BJ (cell line): Measurements from ENCODE around the gene DPF1. TPM values are rescaled to one million over a fixed set of nuclear protein-coding genes. Genes with fewer than 3 reads are reported as not detected.

Experiments used
- CTCF ChIA-PET: fragments of 350-600 bp; formaldehyde crosslinking; extraction: SDS; loops from one replicate; lab custom pipeline; 2021; ENCODE audit warnings: antibody characterized with exemption, inconsistent platforms; lab: Yijun Ruan, JAX
- POLR2A ChIA-PET: fragments of 300-600 bp; sonication (Branson Sonifier 250); formaldehyde crosslinking; extraction: SDS; loops from one replicate; lab custom pipeline; 2021; ENCODE audit warnings: antibody characterized with exemption; lab: Charles Lee
- DNase-seq: peaks from one replicate; pipeline ENCODE4 v3.0.0-alpha.2; 2011; ENCODE audit warnings: low read depth
- H3K27me3 ChIP-seq: 2 replicates; pipeline ENCODE4 v1.6.0; 2011; ENCODE audit warnings: low read length; ENCODE audit not compliant: control insufficient read depth, insufficient read depth
- H3K36me3 ChIP-seq: 2 replicates; pipeline ENCODE4 v1.5.1; 2011; ENCODE audit warnings: low read length; ENCODE audit not compliant: control insufficient read depth, insufficient read depth
- H3K4me3 ChIP-seq: 2 replicates; pipeline ENCODE4 v1.5.1; 2011; ENCODE audit warnings: low read depth, mild to moderate bottlenecking, control low read depth, low read length
- polyA plus RNA-seq: library from polyadenylated mRNA; depleted of rRNA; stranded (reverse); fragments of >200 nt; gene quantifications from 2 replicates; pipeline ENCODE4 v1.2.3, GENCODE V29; 2011
- TF ChIP-seq, protein P1 (sequence below): IDR thresholded peaks from 2 replicates; pipeline ENCODE4 v1.5.1; 2011; ENCODE audit warnings: low read depth, mild to moderate bottlenecking, control low read depth, inconsistent platforms, low read length, moderate library complexity; ENCODE audit not compliant: insufficient read depth

The DPF1 gene
- polyA plus RNA-seq, 1 experiment = 2.2 TPM

DNA sequence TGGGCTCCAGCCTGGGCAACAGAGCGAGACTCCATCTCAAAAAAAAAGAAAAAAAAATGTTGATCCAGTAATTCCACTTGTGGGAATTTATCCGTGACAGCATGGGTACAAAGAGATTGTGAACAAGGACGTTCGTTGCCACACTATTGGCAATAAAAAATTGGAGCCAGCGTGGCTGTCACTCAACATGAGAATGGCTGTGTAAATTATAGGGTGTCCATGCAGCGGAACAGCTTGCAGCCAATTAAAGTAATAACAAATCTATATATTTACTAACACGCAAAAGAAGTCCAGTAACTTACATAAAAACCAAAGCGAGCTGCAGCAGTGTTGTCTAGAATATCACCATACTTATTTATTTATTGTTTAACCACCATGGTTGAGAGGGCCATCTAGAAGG lies 19.3 kb downstream of the DPF1 start:
- DNase-seq = no peak
- TF ChIP-seq, protein P1, sequence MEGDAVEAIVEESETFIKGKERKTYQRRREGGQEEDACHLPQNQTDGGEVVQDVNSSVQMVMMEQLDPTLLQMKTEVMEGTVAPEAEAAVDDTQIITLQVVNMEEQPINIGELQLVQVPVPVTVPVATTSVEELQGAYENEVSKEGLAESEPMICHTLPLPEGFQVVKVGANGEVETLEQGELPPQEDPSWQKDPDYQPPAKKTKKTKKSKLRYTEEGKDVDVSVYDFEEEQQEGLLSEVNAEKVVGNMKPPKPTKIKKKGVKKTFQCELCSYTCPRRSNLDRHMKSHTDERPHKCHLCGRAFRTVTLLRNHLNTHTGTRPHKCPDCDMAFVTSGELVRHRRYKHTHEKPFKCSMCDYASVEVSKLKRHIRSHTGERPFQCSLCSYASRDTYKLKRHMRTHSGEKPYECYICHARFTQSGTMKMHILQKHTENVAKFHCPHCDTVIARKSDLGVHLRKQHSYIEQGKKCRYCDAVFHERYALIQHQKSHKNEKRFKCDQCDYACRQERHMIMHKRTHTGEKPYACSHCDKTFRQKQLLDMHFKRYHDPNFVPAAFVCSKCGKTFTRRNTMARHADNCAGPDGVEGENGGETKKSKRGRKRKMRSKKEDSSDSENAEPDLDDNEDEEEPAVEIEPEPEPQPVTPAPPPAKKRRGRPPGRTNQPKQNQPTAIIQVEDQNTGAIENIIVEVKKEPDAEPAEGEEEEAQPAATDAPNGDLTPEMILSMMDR = no peak
- H3K4me3 ChIP-seq = no peak overlapping the region
- ChIA-PET CTCF (interaction anchor here (0.6 kb wide), 1 partner anchor 565 kb away, joined by 3 read pairs; no protein-coding TSS in a partner anchor), POLR2A (no interaction called here)
- H3K27me3 ChIP-seq = no peaks in the 10 kb centered on the region
- H3K36me3 ChIP-seq = peaks cover 21% of the 10 kb centered on the region

DNA sequence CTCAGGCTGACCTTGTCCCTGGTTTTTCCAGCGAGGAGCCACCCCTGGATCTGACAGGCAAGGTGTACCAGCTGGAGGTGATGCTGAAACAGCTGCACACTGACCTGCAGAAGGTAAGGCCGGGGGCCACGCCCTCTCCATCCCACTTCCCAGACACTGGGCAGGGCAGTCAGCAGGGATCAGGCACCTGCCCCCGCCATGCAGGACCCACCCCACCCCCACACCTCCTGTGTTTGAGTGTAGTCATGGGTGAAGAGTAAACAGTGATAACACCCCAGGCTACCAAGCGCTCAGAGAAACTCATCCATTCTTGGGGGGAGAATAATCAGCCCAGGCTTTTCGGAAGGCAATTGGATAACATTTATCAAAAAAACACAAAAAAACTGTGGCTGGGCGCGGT lies 19.9 kb downstream of the DPF1 start:
- H3K27me3 ChIP-seq = no peaks in the 10 kb centered on the region
- TF ChIP-seq, protein P1 = no peak
- POLR2A ChIA-PET = no interaction called here
- peaks cover 21% of the 10 kb centered on the region for H3K36me3 ChIP-seq
- CTCF ChIA-PET = no interaction called here
- DNase-seq = no peak
- H3K4me3 ChIP-seq = no peak overlapping the region

DNA sequence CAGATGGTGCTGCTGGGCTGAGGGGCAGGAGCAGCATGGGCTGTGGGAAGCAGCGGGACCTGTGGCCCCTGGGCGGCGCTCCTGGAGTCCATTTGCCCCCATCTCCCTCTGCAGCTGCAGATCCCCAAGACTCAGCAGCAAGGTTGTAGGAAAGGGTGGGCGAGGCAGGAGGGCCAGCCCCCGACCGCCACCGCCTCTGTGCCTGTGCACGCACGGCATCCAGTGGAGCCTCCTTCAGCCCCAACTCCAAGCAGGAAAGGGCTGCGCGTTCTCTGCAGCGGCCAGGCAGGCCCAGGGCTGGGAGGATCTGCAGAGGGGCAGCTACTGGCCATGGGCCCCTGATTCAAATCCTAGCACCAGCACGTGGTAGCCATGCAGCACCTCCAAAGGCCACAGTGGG lies 20.8 kb downstream of the DPF1 start:
- POLR2A ChIA-PET = no interaction called here
- no peaks in the 10 kb centered on the region for H3K27me3 ChIP-seq
- DNase-seq = no peak
- CTCF ChIA-PET = no interaction called here
- peaks cover 24% of the 10 kb centered on the region for H3K36me3 ChIP-seq
- H3K4me3 ChIP-seq = no peak overlapping the region
- TF ChIP-seq, protein P1 = no peak

DNA sequence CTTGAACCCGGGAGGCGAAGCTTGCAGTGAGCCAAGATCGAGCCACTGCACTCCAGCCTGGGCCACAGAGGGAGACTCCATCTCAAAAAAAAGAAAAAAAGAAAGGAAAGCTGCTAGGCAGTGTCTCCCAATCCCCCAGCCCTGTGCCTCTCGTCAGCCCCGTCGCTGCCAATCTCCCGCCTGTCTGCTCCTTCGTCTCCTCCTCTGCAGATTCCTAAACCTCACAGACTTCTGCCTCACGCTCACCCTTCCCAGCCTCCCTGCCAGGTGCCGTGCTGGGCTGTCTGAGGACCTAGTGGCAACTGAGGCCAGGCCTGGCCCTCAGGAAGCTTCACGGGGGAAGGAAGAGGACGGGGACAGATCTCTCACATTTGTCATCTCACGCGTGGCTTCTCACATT lies 21.5 kb downstream of the DPF1 start:
- Histone ChIP-seq H3K4me3 (no peak overlapping the region), H3K27me3 (no peaks in the 10 kb centered on the region), H3K36me3 (peaks cover 24% of the 10 kb centered on the region)
- DNase-seq = no peak
- TF ChIP-seq, protein P1 = no peak
- POLR2A ChIA-PET = no interaction called here
- CTCF ChIA-PET = interaction anchor here (1.2 kb wide), 2 partner anchors 20 to 22 kb away, joined by 3 to 4 read pairs; no protein-coding TSS in a partner anchor

DNA sequence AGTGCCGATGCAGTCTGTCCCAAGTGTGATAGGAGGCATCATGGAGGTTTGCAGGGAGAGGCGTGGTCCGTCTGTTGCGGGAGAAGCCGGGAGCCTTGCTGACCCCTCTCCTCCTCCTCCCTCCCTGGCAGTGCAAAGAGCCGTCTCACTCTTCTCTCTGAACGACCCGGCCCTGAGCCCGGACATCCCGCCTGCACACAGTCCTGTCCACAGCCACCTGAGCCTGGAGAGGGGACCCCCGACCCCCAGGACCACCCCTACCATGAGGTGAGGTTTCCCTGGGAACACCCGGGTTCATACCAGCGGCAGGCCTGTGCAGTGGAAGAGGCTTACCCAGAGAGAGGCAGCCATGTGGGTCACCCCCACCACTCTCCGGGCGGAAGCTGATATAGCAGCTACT lies 22.3 kb downstream of the DPF1 start:
- H3K4me3 ChIP-seq = no peak overlapping the region
- ChIA-PET CTCF (interaction anchor here (1.2 kb wide), 2 partner anchors 19 to 23 kb away, joined by 3 to 4 read pairs; no protein-coding TSS in a partner anchor), POLR2A (no interaction called here)
- TF ChIP-seq, protein P1 = no peak
- no peaks in the 10 kb centered on the region for H3K27me3 ChIP-seq
- DNase-seq = no peak
- peaks cover 25% of the 10 kb centered on the region for H3K36me3 ChIP-seq
